T-helper 2 cell (primary cell): Measurements from ENCODE around the gene WDR48.

Source experiments
- DNase-seq, 5 experiments: peaks; one replicate each; pipeline versions ENCODE4 v3.0.0 to v3.0.0-alpha.2; 2012 to 2022

The WDR48 gene

DNA sequence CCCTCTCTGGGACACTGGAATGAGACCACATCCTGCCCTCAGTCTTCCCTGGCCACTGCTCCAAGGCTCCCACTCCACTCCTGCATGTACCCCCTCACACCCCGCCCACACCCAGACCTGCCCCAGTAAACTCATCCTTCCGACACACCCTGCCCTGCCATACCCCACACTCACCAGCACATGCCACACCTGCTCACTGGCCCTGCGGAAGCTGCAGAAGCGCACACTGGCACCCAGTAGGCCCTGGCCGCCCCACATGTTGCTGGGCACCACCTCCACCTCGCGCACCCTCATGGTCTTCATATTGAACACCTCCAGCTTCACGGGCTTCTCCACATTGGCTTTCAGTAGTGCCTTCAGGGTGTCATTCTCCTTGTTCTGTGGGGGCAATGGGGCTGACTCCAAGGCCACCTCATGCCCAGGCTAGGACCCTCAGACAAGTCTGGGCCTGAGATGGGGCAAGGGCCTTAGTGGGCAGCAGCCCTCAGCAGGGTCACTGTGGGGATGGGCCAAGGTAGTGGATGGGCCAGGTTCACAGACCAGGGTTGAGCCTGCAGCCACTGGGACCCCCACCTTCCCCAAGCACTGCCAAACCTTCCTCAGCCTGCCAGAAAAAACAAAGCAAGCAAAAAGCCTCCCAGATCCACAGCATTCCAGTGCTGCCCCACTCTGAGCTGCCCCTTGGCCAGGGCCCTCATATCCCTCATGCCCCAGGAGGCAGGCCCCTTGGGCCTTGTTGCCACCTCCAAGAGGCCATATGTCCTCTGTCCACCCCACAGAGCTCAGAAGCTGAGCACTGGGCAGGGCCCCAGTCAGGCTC is 50.9 kb downstream of the WDR48 start:
- no peak for DNase-seq

DNA sequence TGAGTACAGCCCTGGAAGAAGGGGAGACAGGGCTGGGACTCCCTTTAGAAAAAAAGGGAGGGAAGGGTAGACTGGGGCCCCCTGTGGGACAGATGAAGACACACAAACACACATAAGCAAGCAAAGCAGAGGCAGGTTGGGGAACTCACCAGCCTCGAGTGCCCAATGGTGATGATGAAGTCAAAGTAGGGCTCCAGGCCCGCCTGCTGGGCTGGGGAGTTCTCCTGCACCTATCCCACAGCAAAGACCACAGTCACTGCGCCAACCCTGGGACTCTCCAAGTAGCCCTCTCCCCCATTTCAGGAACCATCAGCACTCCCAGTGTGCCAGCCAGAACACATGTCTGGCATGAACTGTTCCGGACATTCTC is 51.5 kb downstream of the WDR48 start:
- DNase-seq = peak in 1 of 5 experiments; percentile 43

- no peak for DNase-seq
These were observed 52.2 kb downstream of the WDR48 start for GRCh38 chr3:39103791-39104552.

- peak in 1 of 5 experiments; percentile 15 for DNase-seq
These were observed 53.3 kb downstream of the WDR48 start for GRCh38 chr3:39104961-39105686.

GRCh38 chr3:39105687-39106063 is 53.9 kb downstream of the WDR48 start:
- no peak for DNase-seq

- peak in 1 of 5 experiments; percentile 10 for DNase-seq
These were observed 54.5 kb downstream of the WDR48 start for GRCh38 chr3:39106281-39106811.

DNA sequence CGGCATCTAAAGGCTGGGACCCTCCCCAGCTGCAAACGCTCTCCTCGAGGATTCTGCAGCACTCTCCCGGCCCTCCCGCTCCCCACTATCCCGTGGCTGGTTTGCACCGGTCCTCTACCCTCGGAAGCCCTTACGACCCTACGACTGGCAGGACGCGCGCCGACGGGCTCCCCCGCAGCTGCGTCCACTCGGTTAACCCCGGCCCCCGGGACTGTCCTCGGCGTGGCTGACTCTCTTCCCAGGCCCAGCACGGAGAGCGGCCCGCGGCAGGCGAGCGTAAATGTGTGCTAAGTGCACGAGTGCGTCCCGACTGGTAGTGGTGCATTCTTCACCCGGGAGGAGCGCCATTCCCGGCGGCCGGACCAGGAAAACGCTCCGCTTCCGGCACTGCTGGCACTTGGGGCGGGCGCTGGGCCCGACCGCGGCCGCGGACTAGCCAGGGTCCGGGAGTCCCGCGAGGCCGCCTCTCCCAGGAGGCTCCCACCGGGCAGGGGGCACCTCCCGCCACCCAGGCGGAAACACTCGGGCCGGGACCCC is 55.1 kb downstream of the WDR48 start:
- DNase-seq = peak in 1 of 5 experiments; percentile 25

- DNase-seq = peak; percentile 41 to 73 (median 46)
These were observed 55.8 kb downstream of the WDR48 start, which contains the start of the genes GORASP1 and TTC21A for GRCh38 chr3:39107388-39108199. GORASP1 (minus strand) TSS chr3:39107627; CDS start chr3:39107541, 86 bp downstream. TTC21A (plus strand) TSS chr3:39107680; CDS start chr3:39107838, 158 bp downstream.

GRCh38 chr3:39108200-39108710 is 56.4 kb downstream of the WDR48 start:
- peak in 2 of 5 experiments; percentile 69 to 86 for DNase-seq

- DNase-seq = no peak
These were observed 57.3 kb downstream of the WDR48 start for GRCh38 chr3:39109086-39109485.

GRCh38 chr3:39110041-39110639 is 58.3 kb downstream of the WDR48 start:
- no peak for DNase-seq

GRCh38 chr3:39112113-39112512 is 60.3 kb downstream of the WDR48 start:
- no peak for DNase-seq

DNA sequence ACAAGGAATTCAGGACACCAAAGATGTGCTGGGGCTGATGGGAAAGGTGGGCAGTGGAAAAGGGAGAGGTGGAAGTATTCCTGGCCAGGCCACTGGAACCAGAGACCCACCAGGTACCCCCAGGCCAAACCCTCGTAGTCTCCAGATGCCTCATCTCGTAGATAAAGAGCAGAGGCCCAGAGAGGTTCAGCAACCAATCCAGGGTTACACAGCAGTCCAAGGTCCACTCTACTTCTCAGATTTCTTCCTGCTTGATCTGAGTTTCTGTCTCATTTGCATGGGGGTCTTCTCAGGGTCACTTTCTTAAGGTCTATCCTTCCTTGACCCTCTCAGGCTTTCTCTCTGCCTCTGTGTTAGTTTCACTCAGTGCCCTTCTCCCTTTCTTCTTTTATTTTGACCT is 60.7 kb downstream of the WDR48 start:
- DNase-seq = no peak

DNA sequence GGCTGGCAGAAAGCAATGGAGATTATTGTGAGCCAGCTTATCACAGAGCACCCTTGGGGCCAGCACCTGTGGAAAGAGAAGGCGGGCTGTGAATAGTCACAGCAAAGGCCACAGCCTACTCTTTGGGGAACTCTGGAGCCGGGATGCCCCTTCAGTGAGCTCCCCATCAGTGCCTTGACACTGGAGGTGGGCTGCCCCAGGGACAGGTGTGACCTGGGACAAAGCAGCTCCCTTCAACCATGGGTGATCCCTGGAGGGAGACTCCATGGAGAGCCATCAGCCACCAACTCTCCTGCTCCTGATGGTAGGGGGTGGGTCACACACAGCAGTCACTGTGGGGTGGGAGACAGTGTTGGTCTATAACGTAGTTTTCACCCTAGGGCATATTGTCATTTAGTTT is 61.5 kb downstream of the WDR48 start:
- DNase-seq = no peak

DNA sequence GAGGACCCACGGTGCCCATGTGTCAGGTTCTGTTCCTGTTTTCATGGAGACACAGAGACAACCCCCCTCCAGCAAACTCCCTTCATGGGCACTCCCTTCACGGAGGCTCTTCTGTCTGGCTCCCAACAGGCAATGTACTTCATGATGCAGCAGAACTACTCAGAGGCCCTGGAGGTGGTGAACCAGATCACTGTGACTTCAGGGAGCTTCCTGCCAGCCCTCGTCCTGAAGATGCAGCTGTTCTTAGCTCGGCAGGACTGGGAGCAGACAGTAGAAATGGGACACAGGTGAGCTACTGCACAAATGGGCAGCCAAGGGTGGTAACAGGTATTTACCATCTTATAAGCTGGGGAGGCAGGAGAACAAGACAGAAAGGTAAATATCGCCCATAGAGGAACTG is 62.6 kb downstream of the WDR48 start:
- no peak for DNase-seq

DNA sequence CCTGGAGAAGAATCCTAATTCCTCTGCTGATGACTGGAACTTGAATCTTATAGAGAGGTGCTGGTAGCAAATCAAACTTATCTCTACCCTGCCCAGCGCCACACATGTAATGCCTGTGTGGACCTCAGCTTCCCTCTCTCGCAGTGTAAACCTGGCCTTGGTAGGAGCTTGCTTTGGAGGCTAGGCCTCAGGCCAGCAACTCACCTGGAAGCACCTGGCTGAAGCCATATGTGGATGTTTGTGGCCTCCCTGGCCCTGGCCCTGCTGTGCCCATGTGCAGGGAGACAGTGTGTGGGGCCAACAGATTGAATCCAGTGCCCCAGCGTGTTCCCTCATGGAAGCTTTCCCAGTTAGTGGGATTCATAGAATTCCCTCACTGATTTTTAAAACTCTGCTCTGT is 64.1 kb downstream of the WDR48 start:
- no peak for DNase-seq

- no peak for DNase-seq
These were observed 66.3 kb downstream of the WDR48 start for GRCh38 chr3:39118079-39118478.

DNA sequence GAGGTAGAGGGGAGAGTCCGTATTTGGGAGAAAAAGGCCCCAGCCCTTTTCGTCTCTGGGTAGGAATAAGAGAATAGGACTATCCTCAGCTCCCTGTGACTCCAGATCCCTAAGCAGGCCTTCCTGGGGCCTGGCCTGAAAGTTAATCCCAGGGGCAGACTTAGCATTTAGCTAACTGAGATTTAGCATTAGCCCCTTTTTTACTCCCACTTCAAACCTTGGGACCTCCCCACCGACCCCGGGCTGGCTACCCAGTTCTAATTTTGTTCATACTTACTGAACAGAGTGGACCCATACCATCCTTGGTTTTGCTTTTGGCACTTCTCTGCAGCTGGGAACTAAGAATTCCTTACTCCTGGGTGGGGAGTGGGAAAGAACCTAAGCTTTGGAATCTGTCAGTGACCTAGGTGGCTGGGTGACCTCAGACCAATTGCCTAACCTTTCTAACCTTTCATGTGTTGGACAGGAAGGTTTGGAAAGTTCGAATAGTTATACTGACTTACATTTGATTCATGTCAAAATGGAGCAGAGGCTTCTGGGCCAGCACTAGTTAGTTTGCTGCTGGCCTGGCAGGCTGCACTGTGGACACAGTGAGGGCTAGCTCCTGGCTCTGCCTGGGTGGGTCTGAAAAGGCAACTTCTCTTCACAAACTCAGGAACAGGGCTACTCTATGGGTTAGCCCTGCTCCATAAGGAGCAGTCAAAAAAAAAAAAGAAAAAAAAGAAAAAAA is 67.3 kb downstream of the WDR48 start:
- no peak for DNase-seq

- no peak for DNase-seq
These were observed 69.8 kb downstream of the WDR48 start for GRCh38 chr3:39121621-39122020.

DNA sequence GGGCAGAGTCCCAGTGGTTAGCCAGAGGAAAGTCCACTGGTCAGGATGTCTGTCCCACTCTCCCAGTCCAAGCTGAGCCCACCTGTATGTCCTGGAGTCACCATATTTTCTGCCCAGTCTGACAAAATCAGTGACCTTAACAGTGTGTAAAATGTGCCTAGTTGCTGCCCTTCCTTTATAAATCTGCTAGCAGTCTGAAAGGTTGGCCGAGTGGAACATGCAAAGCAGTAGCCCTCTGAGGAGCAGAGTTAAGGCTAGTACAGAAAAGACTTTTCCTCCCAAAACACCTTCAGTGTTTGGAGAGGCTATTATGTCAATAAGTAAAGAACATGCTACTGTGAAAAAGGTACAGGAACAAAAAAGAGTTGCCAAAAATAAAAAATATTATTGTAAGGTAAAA is 71.0 kb downstream of the WDR48 start:
- no peak for DNase-seq
